Measurements from ENCODE around the gene MFSD1. TPM values are rescaled to one million over a fixed set of nuclear protein-coding genes. Genes with fewer than 3 reads are reported as not detected.

Gene MFSD1
- total and polyA plus RNA-seq, 2 of the 8 experiments (the other 6 are each of a cell fraction or from before 2014, with no cell fraction given): 9.3 to 11.5 TPM

DNA sequence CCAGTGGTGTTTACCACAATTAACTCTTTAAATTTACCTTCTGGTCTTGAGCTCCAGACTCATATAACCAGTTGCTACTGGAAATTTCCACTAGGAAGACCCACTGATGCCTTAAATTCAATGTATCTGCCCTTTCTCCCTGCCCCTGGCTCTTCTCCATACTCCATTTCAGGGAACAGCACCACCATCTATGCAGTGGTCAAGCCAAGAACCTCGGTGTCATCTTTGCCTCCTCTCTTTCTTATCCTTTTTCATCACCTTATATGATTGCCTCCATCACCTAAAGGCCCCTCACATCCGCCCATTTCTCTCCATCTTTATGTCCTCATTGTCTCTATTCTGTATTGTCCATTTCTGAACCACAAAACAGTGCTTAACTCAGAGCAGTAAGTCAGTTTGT lies 20.7 kb upstream of the MFSD1 start:
- H4K91ac ChIP-seq (replicated peaks; ENCODE audit: insufficient read length, low read length): no peak overlapping the region
- ChIA-PET CTCF (ENCODE audit: partially characterized antibody) (interaction anchor here (0.7 to 5.5 kb wide), 2 partner anchors 9 to 29 kb away, joined by 3 to 43 read pairs; no protein-coding TSS in a partner anchor), POLR2A (ENCODE audit: partially characterized antibody) (no interaction called here)
- H3K79me1 ChIP-seq (ENCODE audit: low read depth, low read length): no peaks in the 10 kb centered on the region
- no peak overlapping the region for H3K4me2 ChIP-seq (ENCODE audit: insufficient read depth in 1 of 2, low read depth in 2 of 2, low read length in 2 of 2)
- no peak overlapping the region for H3K14ac ChIP-seq (ENCODE audit: insufficient read length)
- TF ChIP-seq USF2 (IDR thresholded peaks at IDR 0.05; ENCODE audit: low read length) (no peak), CTCF (IDR thresholded peaks at IDR 0.05; ENCODE audit: control extremely low read depth in 1 of 3, insufficient read depth in 1 of 3, low read depth in 1 of 3, low read length in 3 of 3) (peak in 1 of 3 experiments; percentile 12; a peak in 1 of 4 replicates)
- H3K9ac ChIP-seq (replicated peaks in 1 of 4; ENCODE audit: extremely low read depth in 1 of 4, low read depth in 3 of 4, low read length in 3 of 4): no peak overlapping the region
- no peak overlapping the region for H4K5ac ChIP-seq (ENCODE audit: insufficient read length, low read depth, low read length)
- no peak overlapping the region for H3K56ac ChIP-seq (replicated peaks; ENCODE audit: insufficient read length, low read depth, low read length)
- no peak overlapping the region for H4K8ac ChIP-seq (ENCODE audit: extremely low read depth, insufficient read depth, low read length)
- no peak overlapping the region for H2BK120ac ChIP-seq (replicated peaks; ENCODE audit: low read depth, low read length)
- no peak overlapping the region for H3K4me3 ChIP-seq (ENCODE audit: extremely low read depth in 1 of 4, insufficient read depth in 2 of 4, low read depth in 3 of 4, low read length in 4 of 4)
- no peak overlapping the region for H3K27ac ChIP-seq (ENCODE audit: low read depth, low read length)
- H4K20me1 ChIP-seq (replicated peaks in 1 of 2; ENCODE audit: control insufficient read depth in 1 of 2, insufficient read depth in 2 of 2, low read length in 2 of 2): no peaks in the 10 kb centered on the region
- DNase-seq (ENCODE audit: low read depth in 1 of 2, low spot score in 2 of 2) (no peak), FAIRE-seq (no peak)
- H3K18ac ChIP-seq (ENCODE audit: extremely low read depth, low read length): no peak overlapping the region
- no peak overlapping the region for H3K4ac ChIP-seq (replicated peaks; ENCODE audit: insufficient read length, low read depth, low read length)
- H3K23me2 ChIP-seq (ENCODE audit: low read depth, low read length): no peaks in the 10 kb centered on the region
- H2AFZ ChIP-seq (ENCODE audit: low read length): no peak overlapping the region
- H2BK20ac ChIP-seq (ENCODE audit: low read length): no peak overlapping the region
- H3K36me3 ChIP-seq (ENCODE audit: control insufficient read depth in 2 of 4, insufficient read depth in 4 of 4, low read length in 3 of 4): no peaks in the 10 kb centered on the region
- H3K27me3 ChIP-seq (replicated peaks in 1 of 4; ENCODE audit: control insufficient read depth in 3 of 4, extremely low read depth in 1 of 4, insufficient read depth in 3 of 4, low read length in 3 of 4): no peaks in the 10 kb centered on the region
- no peak overlapping the region for H2BK5ac ChIP-seq (ENCODE audit: low read depth, low read length)
- no peaks in the 10 kb centered on the region for H3K4me1 ChIP-seq (replicated peaks in 1 of 4; ENCODE audit: control insufficient read depth in 3 of 4, insufficient read depth in 4 of 4, low read length in 3 of 4)
- no peak overlapping the region for H3K23ac ChIP-seq (ENCODE audit: insufficient read length)
- 96% methylated on average over 2 of the region's 2 CpGs; no CpG with 5 or more reads in 1 of the 2 experiments for WGBS, 2 experiments (ENCODE audit: extremely low coverage in 1 of 2, insufficient coverage in 1 of 2, insufficient read length in 1 of 2, insufficient replicate concordance in 2 of 2, low coverage in 1 of 2, low lambda C conversion rate in 2 of 2, missing lambda C conversion rate in 1 of 2)
- no peak overlapping the region for H2BK15ac ChIP-seq (ENCODE audit: low read length)
- no peaks in the 10 kb centered on the region for H3K79me2 ChIP-seq (ENCODE audit: control insufficient read depth in 1 of 2, insufficient read depth in 2 of 2, low read length in 2 of 2)
- no peak overlapping the region for H2AK5ac ChIP-seq (ENCODE audit: low read depth, low read length)
- no peak overlapping the region for H2BK12ac ChIP-seq (ENCODE audit: low read depth, low read length)
- H3K9me3 ChIP-seq (ENCODE audit: insufficient read depth in 2 of 2, low read depth in 1 of 2, low read length in 1 of 2): no peaks in the 10 kb centered on the region

Measured in H1 (cell line).